ENCODE measurements around the gene TNRC6B.
"Not testable (repeated sequence)": the region's sequence is repeated elsewhere in the genome, so short reads cannot be mapped to it uniquely, and the experiment has no call there.

TNRC6B gene

DNA sequence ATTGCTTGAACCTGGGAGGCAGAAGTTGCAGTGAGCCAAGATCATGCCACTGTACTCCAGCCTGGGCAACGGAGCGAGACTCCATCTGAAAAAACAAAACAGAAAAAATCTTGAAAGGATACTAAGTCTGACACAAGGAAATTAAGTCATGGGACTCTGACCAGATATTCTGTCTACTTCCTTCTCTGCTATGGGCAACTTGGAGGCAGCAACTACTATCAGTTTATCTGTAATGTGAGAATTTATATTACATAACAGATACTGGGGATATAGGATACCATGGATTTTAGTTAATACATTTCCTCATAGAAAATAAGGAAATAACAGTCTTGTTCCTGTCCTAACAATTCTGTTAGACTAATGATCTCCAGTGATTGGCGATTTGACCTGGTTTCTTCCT is 191.1 kb downstream of the TNRC6B start:
- Mint-ChIP-seq H3K4me3 (no peak overlapping the region), H3K36me3 (ENCODE audit: low read depth) (peaks cover 50% of the 10 kb centered on the region), H3K9me3 (no peaks in the 10 kb centered on the region), H3K27ac (peak overlapping the region in 1 of 3 experiments; percentile 0), H3K27me3 (ENCODE audit: low read depth) (no peaks in the 10 kb centered on the region), H3K4me1 (peaks cover 20% of the 10 kb centered on the region)
- TF ChIP-seq, protein P1, sequence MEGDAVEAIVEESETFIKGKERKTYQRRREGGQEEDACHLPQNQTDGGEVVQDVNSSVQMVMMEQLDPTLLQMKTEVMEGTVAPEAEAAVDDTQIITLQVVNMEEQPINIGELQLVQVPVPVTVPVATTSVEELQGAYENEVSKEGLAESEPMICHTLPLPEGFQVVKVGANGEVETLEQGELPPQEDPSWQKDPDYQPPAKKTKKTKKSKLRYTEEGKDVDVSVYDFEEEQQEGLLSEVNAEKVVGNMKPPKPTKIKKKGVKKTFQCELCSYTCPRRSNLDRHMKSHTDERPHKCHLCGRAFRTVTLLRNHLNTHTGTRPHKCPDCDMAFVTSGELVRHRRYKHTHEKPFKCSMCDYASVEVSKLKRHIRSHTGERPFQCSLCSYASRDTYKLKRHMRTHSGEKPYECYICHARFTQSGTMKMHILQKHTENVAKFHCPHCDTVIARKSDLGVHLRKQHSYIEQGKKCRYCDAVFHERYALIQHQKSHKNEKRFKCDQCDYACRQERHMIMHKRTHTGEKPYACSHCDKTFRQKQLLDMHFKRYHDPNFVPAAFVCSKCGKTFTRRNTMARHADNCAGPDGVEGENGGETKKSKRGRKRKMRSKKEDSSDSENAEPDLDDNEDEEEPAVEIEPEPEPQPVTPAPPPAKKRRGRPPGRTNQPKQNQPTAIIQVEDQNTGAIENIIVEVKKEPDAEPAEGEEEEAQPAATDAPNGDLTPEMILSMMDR (IDR thresholded peaks at IDR 0.05; ENCODE audit: unreplicated experiment in 3 of 3) = no peak

GRCh38 chr22:40374567-40374966 is 196.8 kb downstream of the TNRC6B start:
- H3K36me3 Mint-ChIP-seq (ENCODE audit: low read depth) = peaks cover 9% of the 10 kb centered on the region
- no peak overlapping the region for H3K27ac Mint-ChIP-seq
- no peaks in the 10 kb centered on the region for H3K9me3 Mint-ChIP-seq
- peaks cover 20% of the 10 kb centered on the region for H3K4me1 Mint-ChIP-seq
- H3K27me3 Mint-ChIP-seq (ENCODE audit: low read depth) = no peaks in the 10 kb centered on the region
- TF ChIP-seq, protein P1 (IDR thresholded peaks at IDR 0.05; ENCODE audit: unreplicated experiment in 3 of 3) = no peak
- no peak overlapping the region for H3K4me3 Mint-ChIP-seq

DNA sequence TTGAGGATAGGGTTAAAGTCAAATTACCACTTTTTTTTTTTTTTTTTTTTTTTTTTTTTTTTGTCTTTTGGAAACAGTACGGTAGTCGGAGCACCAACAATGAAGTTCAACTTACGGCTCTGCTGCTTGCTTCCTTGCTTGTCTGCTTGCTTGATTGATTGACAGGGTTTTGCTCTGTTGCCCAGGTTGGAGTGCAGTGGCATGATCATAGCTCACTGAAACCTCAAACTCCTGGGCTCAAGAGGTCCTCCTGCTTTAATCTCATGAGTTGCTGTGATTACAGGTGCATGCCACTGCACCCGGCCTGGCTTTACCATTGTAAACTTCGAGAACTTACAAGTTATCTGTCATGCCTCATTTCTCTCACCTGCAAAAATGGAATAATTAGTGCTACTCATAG is 198.4 kb downstream of the TNRC6B start:
- TF ChIP-seq, protein P1 (IDR thresholded peaks at IDR 0.05; ENCODE audit: unreplicated experiment in 3 of 3) = no peak

GRCh38 chr22:40377931-40378330 is 200.2 kb downstream of the TNRC6B start:
- TF ChIP-seq, protein P1 (IDR thresholded peaks at IDR 0.05; ENCODE audit: unreplicated experiment in 3 of 3) = no peak
- Mint-ChIP-seq H3K27me3 (ENCODE audit: low read depth) (no peaks in the 10 kb centered on the region), H3K9me3 (no peaks in the 10 kb centered on the region), H3K36me3 (ENCODE audit: low read depth) (peaks cover 4% of the 10 kb centered on the region), H3K4me1 (peaks cover 6% of the 10 kb centered on the region), H3K4me3 (no peak overlapping the region), H3K27ac (no peak overlapping the region)

More for the DNA sequence above, 198.4 kb downstream of the TNRC6B start:
- peaks cover 9% of the 10 kb centered on the region for H3K36me3 Mint-ChIP-seq (ENCODE audit: low read depth)
- H3K27ac Mint-ChIP-seq = no peak overlapping the region
- H3K4me1 Mint-ChIP-seq = peaks cover 18% of the 10 kb centered on the region
- H3K27me3 Mint-ChIP-seq (ENCODE audit: low read depth) = no peaks in the 10 kb centered on the region
- no peaks in the 10 kb centered on the region for H3K9me3 Mint-ChIP-seq
- no peak overlapping the region for H3K4me3 Mint-ChIP-seq

- H3K4me1 Mint-ChIP-seq; H3K36me3 Mint-ChIP-seq (ENCODE audit: low read depth); H3K27ac Mint-ChIP-seq; H3K4me3 Mint-ChIP-seq; H3K27me3 Mint-ChIP-seq (ENCODE audit: low read depth); H3K9me3 Mint-ChIP-seq: not testable (repeated sequence)
Measured at GRCh38 chr22:40378448-40378847, 200.7 kb downstream of the TNRC6B start.

GRCh38 chr22:40381461-40381860 is 203.7 kb downstream of the TNRC6B start:
- no peaks in the 10 kb centered on the region for H3K36me3 Mint-ChIP-seq (ENCODE audit: low read depth)
- peaks cover 10% of the 10 kb centered on the region for H3K4me1 Mint-ChIP-seq
- H3K4me3 Mint-ChIP-seq = no peak overlapping the region
- H3K9me3 Mint-ChIP-seq = no peaks in the 10 kb centered on the region
- no peak overlapping the region for H3K27ac Mint-ChIP-seq
- H3K27me3 Mint-ChIP-seq (ENCODE audit: low read depth) = no peaks in the 10 kb centered on the region
- TF ChIP-seq, protein P1 (IDR thresholded peaks at IDR 0.05; ENCODE audit: unreplicated experiment in 3 of 3) = no peak

Measured in nephron (organoid).